ENCODE data around the gene KLK14. TPM values are rescaled to one million over a fixed set of nuclear protein-coding genes. Genes with fewer than 3 reads are reported as not detected.

The KLK14 gene
- total RNA-seq, 4 donors from 2014 or later, result 8.3 to 18.3 (median 12.2) TPM

- DNase-seq (ENCODE audit: low spot score in 2 of 2), result no peak
- intact Hi-C loops (cut with DNase I; ENCODE audit: low total_unique reads), result no loop called here
- TF ChIP-seq CTCF (IDR thresholded peaks at IDR 0.05), result no peak
- TF ChIP-seq POLR2A (IDR thresholded peaks at IDR 0.05), result no peak
- WGBS, 2 donors, result 84 to 86% methylated on average over 14 of the region's 14 CpGs
- no peak overlapping the region for H3K4me3 ChIP-seq (ENCODE audit: low read depth, poor library complexity, severe bottlenecking)
These were observed 1.2 kb downstream of the KLK14 start for GRCh38 chr19:51081476-51081875.

GRCh38 chr19:51079481-51080110 lies 3.1 kb downstream of the KLK14 start:
- DNase-seq (ENCODE audit: low spot score in 2 of 2), result peak in 1 of 2 donors; percentile 87
- intact Hi-C loops (cut with DNase I; ENCODE audit: low total_unique reads), result no loop called here
- no peak overlapping the region for H3K4me3 ChIP-seq (ENCODE audit: low read depth, poor library complexity, severe bottlenecking)
- TF ChIP-seq CTCF (IDR thresholded peaks at IDR 0.05), result no peak
- no peak for TF ChIP-seq POLR2A (IDR thresholded peaks at IDR 0.05)
- 47 to 67% methylated on average over 19 to 26 of the region's 27 CpGs for WGBS, 2 donors

- H3K4me3 ChIP-seq (ENCODE audit: low read depth, poor library complexity, severe bottlenecking), result no peak overlapping the region
- TF ChIP-seq CTCF (IDR thresholded peaks at IDR 0.05) (no peak), POLR2A (IDR thresholded peaks at IDR 0.05) (no peak)
- intact Hi-C loops (cut with DNase I; ENCODE audit: low total_unique reads), result no loop called here
- 67 to 73% methylated on average over 3 to 5 of the region's 6 CpGs for WGBS, 2 donors
- DNase-seq (ENCODE audit: low spot score in 2 of 2), result peak in 1 of 2 donors; percentile 78
These were observed 4.0 kb downstream of the KLK14 start for GRCh38 chr19:51078731-51079130.

- DNase-seq (ENCODE audit: low spot score in 2 of 2), result peak in 1 of 2 donors; percentile 83
- H3K4me3 ChIP-seq (ENCODE audit: low read depth, poor library complexity, severe bottlenecking), result no peak overlapping the region
- intact Hi-C loops (cut with DNase I; ENCODE audit: low total_unique reads), result no loop called here
- WGBS, 2 donors, result 78 to 84% methylated on average over 6 of the region's 6 CpGs
- TF ChIP-seq CTCF (IDR thresholded peaks at IDR 0.05) (no peak), POLR2A (IDR thresholded peaks at IDR 0.05) (no peak)
These were observed 4.6 kb downstream of the KLK14 start for GRCh38 chr19:51078104-51078503.

GRCh38 chr19:51076631-51077213 lies 6.0 kb downstream of the KLK14 start:
- intact Hi-C loops (cut with DNase I; ENCODE audit: low total_unique reads), result no loop called here
- DNase-seq (ENCODE audit: low spot score in 2 of 2), result peak; percentile 46 to 85
- TF ChIP-seq POLR2A (IDR thresholded peaks at IDR 0.05) (no peak), CTCF (IDR thresholded peaks at IDR 0.05) (no peak)

More at GRCh38 chr19:51076631-51077213, 6.0 kb downstream of the KLK14 start:
- WGBS, 2 donors, result 40 to 57% methylated on average over 14 of the region's 14 CpGs
- H3K4me3 ChIP-seq (ENCODE audit: low read depth, poor library complexity, severe bottlenecking), result no peak overlapping the region

All from lower leg skin (tissue), 4 donors.